HCT116 (cell line): ENCODE measurements around the gene CNTN5. TPM values are rescaled to one million over a fixed set of nuclear protein-coding genes. Genes with fewer than 3 reads are reported as not detected.

Experiments
- ATAC-seq: fragments of 200-7000 bp; cut with Tn5 transposase; 2 replicates; pipeline ENCODE4 v1.9.1; 2020; ENCODE audit warnings: mild to moderate bottlenecking, moderate library complexity
- BruUV-seq: library from RNA; stranded (reverse); fragments of 400-500 nt; replicated peaks from 2 replicates; lab custom pipeline; 2021; lab: Mats Ljungman, UMichigan
- CTCF ChIA-PET: fragments of 300-600 bp; sonication (Branson Sonifier 250); formaldehyde crosslinking; loops from one replicate; lab custom pipeline; 2021; ENCODE audit warnings: antibody characterized with exemption; lab: Charles Lee
- POLR2A ChIA-PET: fragments of 300-600, 350-600 bp; sonication (Branson Sonifier 250); formaldehyde crosslinking; loops from one replicate; lab custom pipeline; 2021; ENCODE audit warnings: antibody characterized with exemption; lab: Charles Lee
- RAD21 ChIA-PET, 2 experiments: fragments of 300-600 bp; sonication (Branson Sonifier 250); formaldehyde crosslinking; loops; one replicate each; lab custom pipeline; 2023; ENCODE audit warnings: low total read pairs in 2 of 2; ENCODE audit not compliant: uncharacterized antibody in 2 of 2, unreplicated experiment in 2 of 2, low non-redundant PET in 1 of 2; lab: Charles Lee
- DNase-seq: peaks from one replicate; pipeline ENCODE4 v3.0.0-alpha.2; 2010; ENCODE audit warnings: low read depth, low spot score
- H2AFZ ChIP-seq: fragments of 200-600 bp; shearing (Covaris generic), sonication (generic); 2 replicates; pipeline ENCODE4 v1.6.1; 2017; ENCODE audit warnings: low read depth, mixed run types, mixed read lengths, antibody characterized with exemption, low read length; ENCODE audit not compliant: poor library complexity, severe bottlenecking
- H3K27ac ChIP-seq: 2 replicates; pipeline ENCODE4 v1.5.1; 2012; ENCODE audit warnings: low read depth, low read length
- H3K27me3 ChIP-seq: fragments of 200-600 bp; sonication (generic); 2 replicates; pipeline ENCODE4 v1.6.1; 2016; ENCODE audit warnings: mixed run types, low read length, mixed read lengths; ENCODE audit not compliant: insufficient read depth
- H3K36me3 ChIP-seq, 2 experiments: fragments of 200-500 bp in 1 of 2; fragments of 200-600 bp in 1 of 2; sonication (Bioruptor generic) in 1 of 2; sonication (generic) in 1 of 2; 2 replicates each; pipeline versions ENCODE4 v1.5.1 to v1.6.1; 2014 to 2016; ENCODE audit warnings: low read length in 2 of 2, inconsistent platforms in 1 of 2, mixed read lengths in 1 of 2, mixed run types in 1 of 2; ENCODE audit not compliant: insufficient read depth in 2 of 2, control insufficient read depth in 1 of 2
- H3K4me1 ChIP-seq, 2 experiments: fragments of 200-600 bp in 1 of 2; sonication (generic) in 1 of 2; 2 replicates each; pipeline versions ENCODE4 v1.5.1 to v1.6.1; 2012 to 2017; ENCODE audit warnings: low read length in 2 of 2, inconsistent platforms in 1 of 2, mild to moderate bottlenecking in 1 of 2, mixed read lengths in 1 of 2, mixed run types in 1 of 2, moderate library complexity in 1 of 2; ENCODE audit not compliant: insufficient read depth in 2 of 2, control insufficient read depth in 1 of 2
- H3K4me2 ChIP-seq: fragments of 200-600 bp; sonication (generic); 2 replicates; pipeline ENCODE4 v1.6.1; 2017; ENCODE audit warnings: mixed run types, low read length, mixed read lengths
- H3K4me3 ChIP-seq, 2 experiments: fragments of 200-600 bp in 1 of 2; sonication (generic) in 1 of 2; replicated peaks in 1 of 2; 2 replicates each; pipeline ENCODE4 v1.5.1; 2011 to 2016; ENCODE audit warnings: low read length in 2 of 2, control low read depth in 1 of 2, low read depth in 1 of 2, mild to moderate bottlenecking in 1 of 2, mixed read lengths in 1 of 2, mixed run types in 1 of 2
- H3K79me2 ChIP-seq: fragments of 200-600 bp; sonication (generic); 2 replicates; pipeline ENCODE4 v1.6.1; 2017; ENCODE audit warnings: mild to moderate bottlenecking, mixed run types, low read length, moderate library complexity, mixed read lengths; ENCODE audit not compliant: insufficient read depth
- H3K9ac ChIP-seq: fragments of 200-600 bp; sonication (generic); 2 replicates; pipeline ENCODE4 v1.6.1; 2016; ENCODE audit warnings: low read length, mixed read lengths
- H3K9me2 ChIP-seq: fragments of 200-600 bp; sonication (generic), shearing (Covaris generic); 2 replicates; pipeline ENCODE4 v1.6.1; 2017; ENCODE audit warnings: mixed run types, mild to moderate bottlenecking, moderate library complexity; ENCODE audit not compliant: insufficient read depth
- H3K9me3 ChIP-seq, 2 experiments: fragments of 200-500 bp in 1 of 2; fragments of 200-600 bp in 1 of 2; sonication (Bioruptor generic) in 1 of 2; sonication (generic) in 1 of 2; 2 replicates each; pipeline ENCODE4 v1.6.1; 2014 to 2017; ENCODE audit warnings: low read length in 2 of 2, mixed read lengths in 2 of 2, inconsistent platforms in 1 of 2, low read depth in 1 of 2, mild to moderate bottlenecking in 1 of 2, mixed run types in 1 of 2, moderate library complexity in 1 of 2; ENCODE audit not compliant: control insufficient read depth in 1 of 2, insufficient read depth in 1 of 2
- H4K20me1 ChIP-seq: fragments of 200-600 bp; sonication (generic), shearing (Covaris generic); 2 replicates; pipeline ENCODE4 v1.6.1; 2017; ENCODE audit warnings: mixed run types, mild to moderate bottlenecking, moderate library complexity; ENCODE audit not compliant: insufficient read depth
- EGR1 ChIP-seq: IDR thresholded peaks from 2 replicates; pipeline ENCODE4 v1.6.1; 2012; ENCODE audit warnings: low read depth
- ELF1 ChIP-seq: IDR thresholded peaks from 2 replicates; pipeline ENCODE4 v1.6.1; 2012; ENCODE audit warnings: low read depth, borderline replicate concordance
- EZH2 ChIP-seq: fragments of 200-600 bp; sonication (generic); IDR thresholded peaks from 2 replicates; pipeline ENCODE4 v1.6.1; 2017; ENCODE audit warnings: antibody characterized with exemption, mixed run types
- FOSL1 ChIP-seq: IDR thresholded peaks from 2 replicates; pipeline ENCODE4 v1.6.1; 2012; ENCODE audit warnings: low read depth
- JUND ChIP-seq: IDR thresholded peaks from 2 replicates; pipeline ENCODE4 v1.6.1; 2012
- POLR2AphosphoS5 ChIP-seq: IDR thresholded peaks from 2 replicates; pipeline ENCODE4 v1.6.1; 2011; ENCODE audit warnings: mild to moderate bottlenecking, low read depth, low read length, moderate library complexity
- RAD21 ChIP-seq: IDR thresholded peaks from 2 replicates; pipeline ENCODE4 v1.6.1; 2012; ENCODE audit warnings: low read depth, mild to moderate bottlenecking
- SP1 ChIP-seq: IDR thresholded peaks from 2 replicates; pipeline ENCODE4 v1.6.1; 2012; ENCODE audit warnings: low read depth
- SRF ChIP-seq: IDR thresholded peaks from 2 replicates; pipeline ENCODE4 v1.6.1; 2012; ENCODE audit warnings: low read depth
- TCF7L2 ChIP-seq: IDR thresholded peaks from 2 replicates; pipeline ENCODE4 v1.7.0; 2011; ENCODE audit warnings: borderline replicate concordance, inconsistent platforms; ENCODE audit not compliant: insufficient read depth, insufficient read length; ENCODE audit errors: extremely low read depth
- YY1 ChIP-seq: IDR thresholded peaks from 2 replicates; pipeline ENCODE4 v1.6.1; 2011; ENCODE audit warnings: low read length, low read depth, moderate library complexity, mild to moderate bottlenecking; ENCODE audit not compliant: insufficient replicate concordance; ENCODE audit errors: extremely low read depth
- intact Hi-C: fragments of 100-400 bp; cut with micrococcal nuclease; formaldehyde crosslinking; loops from 2 replicates; pipeline ENCODE4 v1.10.0; 2022
- total RNA-seq: library from RNA; stranded (reverse); gene quantifications from one replicate; pipeline ENCODE4 v1.2.1, GENCODE V29; 2021; ENCODE audit not compliant: unreplicated experiment
- TF ChIP-seq, protein P1 (sequence below): IDR thresholded peaks from 2 replicates; pipeline ENCODE4 v1.6.1; 2011; ENCODE audit warnings: mild to moderate bottlenecking, low read length, moderate library complexity; ENCODE audit not compliant: insufficient replicate concordance; ENCODE audit errors: extremely low read depth
- TF ChIP-seq, protein P2 (sequence below): IDR thresholded peaks from 2 replicates; pipeline ENCODE4 v1.6.1; 2012
- TF ChIP-seq, protein P3 (sequence below), 3 experiments: fragments of 200-600 bp in 1 of 3; sonication (generic) in 1 of 3; IDR thresholded peaks in 2 of 3; conservative IDR thresholded peaks in 1 of 3; 2 replicates each; pipeline ENCODE4 v1.5.1; 2012 to 2017; ENCODE audit warnings: low read depth in 2 of 3, low read length in 2 of 3, antibody characterized with exemption in 1 of 3, borderline replicate concordance in 1 of 3, control low read depth in 1 of 3, mild to moderate bottlenecking in 1 of 3, mixed read lengths in 1 of 3, mixed run types in 1 of 3, moderate library complexity in 1 of 3; ENCODE audit not compliant: insufficient read depth in 1 of 3

The CNTN5 gene
- total RNA-seq, 1 experiment from 2014 or later, result not detected

DNA sequence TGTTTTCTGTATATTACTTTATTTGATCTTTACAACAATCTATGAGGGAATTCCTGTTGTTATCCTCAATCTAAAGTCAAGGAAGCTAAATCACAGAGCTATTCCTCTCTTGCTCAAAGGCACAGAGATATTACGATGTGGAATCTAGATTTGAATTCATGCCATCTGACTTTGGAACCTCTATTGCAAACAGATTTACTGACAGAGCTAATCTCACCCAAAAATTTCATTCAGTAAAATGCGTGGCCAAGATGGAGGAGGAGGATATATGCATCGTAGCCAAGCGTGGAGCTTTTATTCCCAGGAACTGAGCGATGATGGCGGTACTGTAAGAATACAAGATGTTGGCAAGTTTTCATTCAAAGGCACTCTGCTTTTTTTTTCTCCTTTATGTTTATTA, 791.8 kb downstream of the CNTN5 start:
- Histone ChIP-seq H3K4me3 (no peak overlapping the region), H3K9me2 (no peaks in the 10 kb centered on the region), H3K9me3 (peaks cover 6 to 7% of the 10 kb centered on the region in 2 experiments; a peak in 2 of 4 replicates), H3K27ac (no peak overlapping the region), H3K27me3 (no peaks in the 10 kb centered on the region), H3K4me1 (no peaks in the 10 kb centered on the region), H2AFZ (no peak overlapping the region), H4K20me1 (no peaks in the 10 kb centered on the region), H3K4me2 (no peak overlapping the region), H3K9ac (no peak overlapping the region), H3K36me3 (no peaks in the 10 kb centered on the region), H3K79me2 (no peaks in the 10 kb centered on the region)
- ChIA-PET RAD21 (no interaction called here), CTCF (no interaction called here), POLR2A (no interaction called here)
- ATAC-seq (no peak), DNase-seq (no peak)
- no TSS peak for BruUV-seq
- intact Hi-C loops, result no loop called here
- TF ChIP-seq FOSL1 (no peak), EGR1 (no peak), EZH2 (no peak), YY1 (no peak), RAD21 (no peak)
- TF ChIP-seq, protein P1, sequence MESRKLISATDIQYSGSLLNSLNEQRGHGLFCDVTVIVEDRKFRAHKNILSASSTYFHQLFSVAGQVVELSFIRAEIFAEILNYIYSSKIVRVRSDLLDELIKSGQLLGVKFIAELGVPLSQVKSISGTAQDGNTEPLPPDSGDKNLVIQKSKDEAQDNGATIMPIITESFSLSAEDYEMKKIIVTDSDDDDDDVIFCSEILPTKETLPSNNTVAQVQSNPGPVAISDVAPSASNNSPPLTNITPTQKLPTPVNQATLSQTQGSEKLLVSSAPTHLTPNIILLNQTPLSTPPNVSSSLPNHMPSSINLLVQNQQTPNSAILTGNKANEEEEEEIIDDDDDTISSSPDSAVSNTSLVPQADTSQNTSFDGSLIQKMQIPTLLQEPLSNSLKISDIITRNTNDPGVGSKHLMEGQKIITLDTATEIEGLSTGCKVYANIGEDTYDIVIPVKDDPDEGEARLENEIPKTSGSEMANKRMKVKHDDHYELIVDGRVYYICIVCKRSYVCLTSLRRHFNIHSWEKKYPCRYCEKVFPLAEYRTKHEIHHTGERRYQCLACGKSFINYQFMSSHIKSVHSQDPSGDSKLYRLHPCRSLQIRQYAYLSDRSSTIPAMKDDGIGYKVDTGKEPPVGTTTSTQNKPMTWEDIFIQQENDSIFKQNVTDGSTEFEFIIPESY, result no peak
- TF ChIP-seq, protein P2, sequence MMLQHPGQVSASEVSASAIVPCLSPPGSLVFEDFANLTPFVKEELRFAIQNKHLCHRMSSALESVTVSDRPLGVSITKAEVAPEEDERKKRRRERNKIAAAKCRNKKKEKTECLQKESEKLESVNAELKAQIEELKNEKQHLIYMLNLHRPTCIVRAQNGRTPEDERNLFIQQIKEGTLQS, result no peak

DNA sequence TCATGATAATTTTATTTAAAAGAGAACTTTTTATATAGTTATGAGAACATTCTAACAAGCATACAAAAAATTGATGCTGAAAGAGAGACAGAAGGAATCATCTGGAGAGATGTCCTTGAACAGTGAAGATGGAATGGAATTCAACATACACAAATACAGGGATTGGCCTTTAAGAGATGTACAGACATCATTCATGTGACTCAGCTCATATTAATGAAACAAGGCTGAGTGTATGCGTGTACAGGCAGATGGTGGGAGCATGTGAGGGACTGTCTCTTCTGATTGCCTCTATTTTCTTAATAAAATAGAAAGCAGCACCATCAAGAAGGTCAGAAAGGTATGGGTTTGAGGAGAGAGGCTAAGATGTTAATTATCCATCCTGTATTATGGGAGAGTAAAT, 793.3 kb downstream of the CNTN5 start:
- ATAC-seq (no peak), DNase-seq (no peak)
- Histone ChIP-seq H2AFZ (no peak overlapping the region), H3K36me3 (no peaks in the 10 kb centered on the region), H3K4me1 (no peaks in the 10 kb centered on the region), H3K27ac (no peak overlapping the region), H3K4me2 (no peak overlapping the region), H3K79me2 (no peaks in the 10 kb centered on the region), H3K9ac (no peak overlapping the region), H3K9me2 (no peaks in the 10 kb centered on the region), H4K20me1 (no peaks in the 10 kb centered on the region), H3K9me3 (peaks cover 0 to 3% of the 10 kb centered on the region in 2 experiments; a peak in 2 of 4 replicates), H3K27me3 (no peaks in the 10 kb centered on the region), H3K4me3 (no peak overlapping the region)
- RAD21 ChIA-PET, result no interaction called here
- CTCF ChIA-PET, result no interaction called here
- intact Hi-C loops, result no loop called here
- POLR2A ChIA-PET, result no interaction called here
- no TSS peak for BruUV-seq
- TF ChIP-seq, protein P2, result no peak
- no peak for TF ChIP-seq ELF1
- no peak for TF ChIP-seq RAD21
- no peak for TF ChIP-seq POLR2AphosphoS5
- no peak for TF ChIP-seq TCF7L2
- TF ChIP-seq EZH2, result no peak
- no peak for TF ChIP-seq JUND
- no peak for TF ChIP-seq SP1
- TF ChIP-seq SRF, result no peak
- TF ChIP-seq EGR1, result no peak
- TF ChIP-seq, protein P3, sequence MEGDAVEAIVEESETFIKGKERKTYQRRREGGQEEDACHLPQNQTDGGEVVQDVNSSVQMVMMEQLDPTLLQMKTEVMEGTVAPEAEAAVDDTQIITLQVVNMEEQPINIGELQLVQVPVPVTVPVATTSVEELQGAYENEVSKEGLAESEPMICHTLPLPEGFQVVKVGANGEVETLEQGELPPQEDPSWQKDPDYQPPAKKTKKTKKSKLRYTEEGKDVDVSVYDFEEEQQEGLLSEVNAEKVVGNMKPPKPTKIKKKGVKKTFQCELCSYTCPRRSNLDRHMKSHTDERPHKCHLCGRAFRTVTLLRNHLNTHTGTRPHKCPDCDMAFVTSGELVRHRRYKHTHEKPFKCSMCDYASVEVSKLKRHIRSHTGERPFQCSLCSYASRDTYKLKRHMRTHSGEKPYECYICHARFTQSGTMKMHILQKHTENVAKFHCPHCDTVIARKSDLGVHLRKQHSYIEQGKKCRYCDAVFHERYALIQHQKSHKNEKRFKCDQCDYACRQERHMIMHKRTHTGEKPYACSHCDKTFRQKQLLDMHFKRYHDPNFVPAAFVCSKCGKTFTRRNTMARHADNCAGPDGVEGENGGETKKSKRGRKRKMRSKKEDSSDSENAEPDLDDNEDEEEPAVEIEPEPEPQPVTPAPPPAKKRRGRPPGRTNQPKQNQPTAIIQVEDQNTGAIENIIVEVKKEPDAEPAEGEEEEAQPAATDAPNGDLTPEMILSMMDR (IDR thresholded peaks at IDR 0.05 in 2 of 3, conservative IDR thresholded peaks at IDR 0.05 in 1 of 3; ENCODE audit: borderline replicate concordance in 1 of 3, insufficient read depth in 1 of 3, low read depth in 2 of 3, low read length in 2 of 3), result no peak
